ENCODE data around the gene SET.

- TF ChIP-seq, protein P1, sequence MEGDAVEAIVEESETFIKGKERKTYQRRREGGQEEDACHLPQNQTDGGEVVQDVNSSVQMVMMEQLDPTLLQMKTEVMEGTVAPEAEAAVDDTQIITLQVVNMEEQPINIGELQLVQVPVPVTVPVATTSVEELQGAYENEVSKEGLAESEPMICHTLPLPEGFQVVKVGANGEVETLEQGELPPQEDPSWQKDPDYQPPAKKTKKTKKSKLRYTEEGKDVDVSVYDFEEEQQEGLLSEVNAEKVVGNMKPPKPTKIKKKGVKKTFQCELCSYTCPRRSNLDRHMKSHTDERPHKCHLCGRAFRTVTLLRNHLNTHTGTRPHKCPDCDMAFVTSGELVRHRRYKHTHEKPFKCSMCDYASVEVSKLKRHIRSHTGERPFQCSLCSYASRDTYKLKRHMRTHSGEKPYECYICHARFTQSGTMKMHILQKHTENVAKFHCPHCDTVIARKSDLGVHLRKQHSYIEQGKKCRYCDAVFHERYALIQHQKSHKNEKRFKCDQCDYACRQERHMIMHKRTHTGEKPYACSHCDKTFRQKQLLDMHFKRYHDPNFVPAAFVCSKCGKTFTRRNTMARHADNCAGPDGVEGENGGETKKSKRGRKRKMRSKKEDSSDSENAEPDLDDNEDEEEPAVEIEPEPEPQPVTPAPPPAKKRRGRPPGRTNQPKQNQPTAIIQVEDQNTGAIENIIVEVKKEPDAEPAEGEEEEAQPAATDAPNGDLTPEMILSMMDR (conservative IDR thresholded peaks at IDR 0.05; ENCODE audit: low read depth in 2 of 2), result no peak
- TF ChIP-seq EZH2phosphoT487 (IDR thresholded peaks at IDR 0.05; ENCODE audit: unreplicated experiment) (no peak), CREB1 (CRISPR knock-in tag; IDR thresholded peaks at IDR 0.05; ENCODE audit: low read depth) (no peak), POLR2AphosphoS5 (IDR thresholded peaks at IDR 0.05; ENCODE audit: low read depth) (no peak), JUNB (IDR thresholded peaks at IDR 0.05; ENCODE audit: unreplicated experiment) (no peak), NANOG (IDR thresholded peaks at IDR 0.05; ENCODE audit: borderline replicate concordance) (no peak), EZH2 (IDR thresholded peaks at IDR 0.05; ENCODE audit: low read depth, unreplicated experiment) (no peak), ZNF114 (CRISPR knock-in tag; IDR thresholded peaks at IDR 0.05) (no peak), STAT1 (IDR thresholded peaks at IDR 0.05; ENCODE audit: unreplicated experiment) (no peak)
- TF ChIP-seq, protein P2, sequence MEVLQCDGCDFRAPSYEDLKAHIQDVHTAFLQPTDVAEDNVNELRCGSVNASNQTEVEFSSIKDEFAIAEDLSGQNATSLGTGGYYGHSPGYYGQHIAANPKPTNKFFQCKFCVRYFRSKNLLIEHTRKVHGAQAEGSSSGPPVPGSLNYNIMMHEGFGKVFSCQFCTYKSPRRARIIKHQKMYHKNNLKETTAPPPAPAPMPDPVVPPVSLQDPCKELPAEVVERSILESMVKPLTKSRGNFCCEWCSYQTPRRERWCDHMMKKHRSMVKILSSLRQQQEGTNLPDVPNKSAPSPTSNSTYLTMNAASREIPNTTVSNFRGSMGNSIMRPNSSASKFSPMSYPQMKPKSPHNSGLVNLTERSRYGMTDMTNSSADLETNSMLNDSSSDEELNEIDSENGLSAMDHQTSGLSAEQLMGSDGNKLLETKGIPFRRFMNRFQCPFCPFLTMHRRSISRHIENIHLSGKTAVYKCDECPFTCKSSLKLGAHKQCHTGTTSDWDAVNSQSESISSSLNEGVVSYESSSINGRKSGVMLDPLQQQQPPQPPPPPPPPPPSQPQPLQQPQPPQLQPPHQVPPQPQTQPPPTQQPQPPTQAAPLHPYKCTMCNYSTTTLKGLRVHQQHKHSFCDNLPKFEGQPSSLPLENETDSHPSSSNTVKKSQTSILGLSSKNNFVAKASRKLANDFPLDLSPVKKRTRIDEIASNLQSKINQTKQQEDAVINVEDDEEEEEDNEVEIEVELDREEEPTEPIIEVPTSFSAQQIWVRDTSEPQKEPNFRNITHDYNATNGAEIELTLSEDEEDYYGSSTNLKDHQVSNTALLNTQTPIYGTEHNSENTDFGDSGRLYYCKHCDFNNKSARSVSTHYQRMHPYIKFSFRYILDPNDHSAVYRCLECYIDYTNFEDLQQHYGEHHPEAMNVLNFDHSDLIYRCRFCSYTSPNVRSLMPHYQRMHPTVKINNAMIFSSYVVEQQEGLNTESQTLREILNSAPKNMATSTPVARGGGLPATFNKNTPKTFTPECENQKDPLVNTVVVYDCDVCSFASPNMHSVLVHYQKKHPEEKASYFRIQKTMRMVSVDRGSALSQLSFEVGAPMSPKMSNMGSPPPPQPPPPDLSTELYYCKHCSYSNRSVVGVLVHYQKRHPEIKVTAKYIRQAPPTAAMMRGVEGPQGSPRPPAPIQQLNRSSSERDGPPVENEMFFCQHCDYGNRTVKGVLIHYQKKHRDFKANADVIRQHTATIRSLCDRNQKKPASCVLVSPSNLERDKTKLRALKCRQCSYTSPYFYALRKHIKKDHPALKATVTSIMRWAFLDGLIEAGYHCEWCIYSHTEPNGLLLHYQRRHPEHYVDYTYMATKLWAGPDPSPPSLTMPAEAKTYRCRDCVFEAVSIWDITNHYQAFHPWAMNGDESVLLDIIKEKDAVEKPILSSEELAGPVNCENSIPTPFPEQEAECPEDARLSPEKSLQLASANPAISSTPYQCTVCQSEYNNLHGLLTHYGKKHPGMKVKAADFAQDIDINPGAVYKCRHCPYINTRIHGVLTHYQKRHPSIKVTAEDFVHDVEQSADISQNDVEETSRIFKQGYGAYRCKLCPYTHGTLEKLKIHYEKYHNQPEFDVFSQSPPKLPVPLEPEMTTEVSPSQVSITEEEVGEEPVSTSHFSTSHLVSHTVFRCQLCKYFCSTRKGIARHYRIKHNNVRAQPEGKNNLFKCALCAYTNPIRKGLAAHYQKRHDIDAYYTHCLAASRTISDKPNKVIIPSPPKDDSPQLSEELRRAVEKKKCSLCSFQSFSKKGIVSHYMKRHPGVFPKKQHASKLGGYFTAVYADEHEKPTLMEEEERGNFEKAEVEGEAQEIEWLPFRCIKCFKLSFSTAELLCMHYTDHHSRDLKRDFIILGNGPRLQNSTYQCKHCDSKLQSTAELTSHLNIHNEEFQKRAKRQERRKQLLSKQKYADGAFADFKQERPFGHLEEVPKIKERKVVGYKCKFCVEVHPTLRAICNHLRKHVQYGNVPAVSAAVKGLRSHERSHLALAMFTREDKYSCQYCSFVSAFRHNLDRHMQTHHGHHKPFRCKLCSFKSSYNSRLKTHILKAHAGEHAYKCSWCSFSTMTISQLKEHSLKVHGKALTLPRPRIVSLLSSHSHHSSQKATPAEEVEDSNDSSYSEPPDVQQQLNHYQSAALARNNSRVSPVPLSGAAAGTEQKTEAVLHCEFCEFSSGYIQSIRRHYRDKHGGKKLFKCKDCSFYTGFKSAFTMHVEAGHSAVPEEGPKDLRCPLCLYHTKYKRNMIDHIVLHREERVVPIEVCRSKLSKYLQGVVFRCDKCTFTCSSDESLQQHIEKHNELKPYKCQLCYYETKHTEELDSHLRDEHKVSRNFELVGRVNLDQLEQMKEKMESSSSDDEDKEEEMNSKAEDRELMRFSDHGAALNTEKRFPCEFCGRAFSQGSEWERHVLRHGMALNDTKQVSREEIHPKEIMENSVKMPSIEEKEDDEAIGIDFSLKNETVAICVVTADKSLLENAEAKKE (CRISPR knock-in tag; IDR thresholded peaks at IDR 0.05), result no peak
- TF ChIP-seq, protein P3, sequence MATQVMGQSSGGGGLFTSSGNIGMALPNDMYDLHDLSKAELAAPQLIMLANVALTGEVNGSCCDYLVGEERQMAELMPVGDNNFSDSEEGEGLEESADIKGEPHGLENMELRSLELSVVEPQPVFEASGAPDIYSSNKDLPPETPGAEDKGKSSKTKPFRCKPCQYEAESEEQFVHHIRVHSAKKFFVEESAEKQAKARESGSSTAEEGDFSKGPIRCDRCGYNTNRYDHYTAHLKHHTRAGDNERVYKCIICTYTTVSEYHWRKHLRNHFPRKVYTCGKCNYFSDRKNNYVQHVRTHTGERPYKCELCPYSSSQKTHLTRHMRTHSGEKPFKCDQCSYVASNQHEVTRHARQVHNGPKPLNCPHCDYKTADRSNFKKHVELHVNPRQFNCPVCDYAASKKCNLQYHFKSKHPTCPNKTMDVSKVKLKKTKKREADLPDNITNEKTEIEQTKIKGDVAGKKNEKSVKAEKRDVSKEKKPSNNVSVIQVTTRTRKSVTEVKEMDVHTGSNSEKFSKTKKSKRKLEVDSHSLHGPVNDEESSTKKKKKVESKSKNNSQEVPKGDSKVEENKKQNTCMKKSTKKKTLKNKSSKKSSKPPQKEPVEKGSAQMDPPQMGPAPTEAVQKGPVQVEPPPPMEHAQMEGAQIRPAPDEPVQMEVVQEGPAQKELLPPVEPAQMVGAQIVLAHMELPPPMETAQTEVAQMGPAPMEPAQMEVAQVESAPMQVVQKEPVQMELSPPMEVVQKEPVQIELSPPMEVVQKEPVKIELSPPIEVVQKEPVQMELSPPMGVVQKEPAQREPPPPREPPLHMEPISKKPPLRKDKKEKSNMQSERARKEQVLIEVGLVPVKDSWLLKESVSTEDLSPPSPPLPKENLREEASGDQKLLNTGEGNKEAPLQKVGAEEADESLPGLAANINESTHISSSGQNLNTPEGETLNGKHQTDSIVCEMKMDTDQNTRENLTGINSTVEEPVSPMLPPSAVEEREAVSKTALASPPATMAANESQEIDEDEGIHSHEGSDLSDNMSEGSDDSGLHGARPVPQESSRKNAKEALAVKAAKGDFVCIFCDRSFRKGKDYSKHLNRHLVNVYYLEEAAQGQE (IDR thresholded peaks at IDR 0.05; ENCODE audit: unreplicated experiment), result no peak
These were observed 11.2 kb upstream of the SET start for GRCh38 chr9:128677794-128678193.

Measured in GM23338 (cell line).